Thyroid gland (tissue), 4 donors: ENCODE results near the gene ZNF585A. TPM values are rescaled to one million over a fixed set of nuclear protein-coding genes. Genes with fewer than 3 reads are reported as not detected.
"Not testable (repeated sequence)": the region's sequence is repeated elsewhere in the genome, so short reads cannot be mapped to it uniquely, and the experiment has no call there.

ENCODE experiments used
- DNase-seq, 2 donors: peaks; one replicate each; pipeline ENCODE4 v3.0.0-alpha.2; 2019
- H3K27ac ChIP-seq, 3 donors: fragments of 200-600 bp; sonication (generic); 1 replicate in 2 of 3; 2 replicates in 1 of 3; pipeline ENCODE4 v1.5.1; 2016 to 2019; ENCODE audit warnings: mild to moderate bottlenecking in 1 of 3, moderate library complexity in 1 of 3
- H3K27me3 ChIP-seq: fragments of 200-600 bp; sonication (generic); one replicate; pipeline ENCODE4 v1.5.1; 2019
- H3K36me3 ChIP-seq, 2 donors: fragments of 200-600 bp; sonication (generic); one replicate each; pipeline ENCODE4 v1.5.1; 2016 to 2019
- H3K4me1 ChIP-seq, 2 donors: fragments of 200-600 bp; sonication (generic); one replicate each; pipeline ENCODE4 v1.5.1; 2017 to 2019
- H3K4me3 ChIP-seq, 3 donors: fragments of 200-600 bp; sonication (generic); replicated peaks in 1 of 3; 1 replicate in 2 of 3; 2 replicates in 1 of 3; pipeline ENCODE4 v1.5.1; 2016; ENCODE audit warnings: mild to moderate bottlenecking in 1 of 3
- H3K9me3 ChIP-seq: fragments of 200-600 bp; sonication (generic); one replicate; pipeline ENCODE4 v1.5.1; 2017
- CTCF ChIP-seq, 6 experiments: fragments of 200-600 bp in 3 of 6; fragments of 450-650 bp in 3 of 6; sonication (generic) in 3 of 6; IDR thresholded peaks; one replicate each; pipeline ENCODE4 v1.5.1; 2016 to 2019; ENCODE audit warnings: antibody characterized with exemption in 6 of 6, mild to moderate bottlenecking in 2 of 6, inconsistent platforms in 1 of 6, moderate library complexity in 1 of 6
- POLR2A ChIP-seq, 2 donors: fragments of 450-650 bp; IDR thresholded peaks; one replicate each; pipeline ENCODE4 v1.6.1; 2017; ENCODE audit warnings: antibody characterized with exemption in 2 of 2, mild to moderate bottlenecking in 2 of 2, moderate library complexity in 1 of 2
- WGBS, 2 donors: methylation state at CpG; one replicate each; pipeline ENCODE4 v1.1.5; 2017; 5-methylcytosine and 5-hydroxymethylcytosine counted together
- intact Hi-C: fragments of 100-400 bp; cut with DNase I; formaldehyde crosslinking; loops from one replicate; pipeline ENCODE4 v1.15.1; 2023
- total RNA-seq, 4 donors: library from RNA; depleted of rRNA; stranded (reverse); fragments of >200 nt; gene quantifications; one replicate each; pipeline ENCODE4 v1.2.3, GENCODE V29; 2016

The ZNF585A gene
- total RNA-seq, 4 donors from 2014 or later: 13.5 to 18.6 (median 17.0) TPM

- DNase-seq: no peak
- WGBS, 2 donors: 0 to 2% methylated on average over 7 of the region's 7 CpGs
- H3K4me1 ChIP-seq: peaks cover 8 to 9% of the 10 kb centered on the region in 2 donors
- no peaks in the 10 kb centered on the region for H3K9me3 ChIP-seq
- peak overlapping the region; percentile 94 to 97 (median 97) for H3K27ac ChIP-seq
- peak overlapping the region; percentile 78 to 92 (median 85) for H3K4me3 ChIP-seq
- H3K27me3 ChIP-seq: no peaks in the 10 kb centered on the region
- no peaks in the 10 kb centered on the region for H3K36me3 ChIP-seq
- no peak for TF ChIP-seq POLR2A (IDR thresholded peaks at IDR 0.05)
- TF ChIP-seq CTCF (IDR thresholded peaks at IDR 0.05): no peak
- intact Hi-C loops: no loop called here
Measured at GRCh38 chr19:37217480-37217774, 44.9 kb upstream of the ZNF585A start.

- H3K9me3 ChIP-seq: no peaks in the 10 kb centered on the region
- H3K27me3 ChIP-seq: no peaks in the 10 kb centered on the region
- no peak for TF ChIP-seq POLR2A (IDR thresholded peaks at IDR 0.05)
- TF ChIP-seq CTCF (IDR thresholded peaks at IDR 0.05): no peak
- DNase-seq: no peak
- intact Hi-C loops: no loop called here
- no peak overlapping the region for H3K4me3 ChIP-seq
- H3K36me3 ChIP-seq: peaks cover 28 to 32% of the 10 kb centered on the region in 2 donors
- 95 to 96% methylated on average over 2 of the region's 2 CpGs for WGBS, 2 donors
- H3K4me1 ChIP-seq: no peaks in the 10 kb centered on the region
- H3K27ac ChIP-seq: no peak overlapping the region
Measured at GRCh38 chr19:37197768-37198167, 25.3 kb upstream of the ZNF585A start.

- H3K4me1 ChIP-seq, H3K27ac ChIP-seq, H3K9me3 ChIP-seq, H3K27me3 ChIP-seq, intact Hi-C loops, H3K4me3 ChIP-seq, DNase-seq: not testable (repeated sequence)
- H3K36me3 ChIP-seq: peaks cover 30 to 35% of the 10 kb centered on the region in 2 donors
- WGBS, 2 donors: 96 to 97% methylated on average over 5 of the region's 5 CpGs
Measured at GRCh38 chr19:37197115-37197514, 24.6 kb upstream of the ZNF585A start.

GRCh38 chr19:37195248-37195647 is 22.8 kb upstream of the ZNF585A start:
- H3K27me3 ChIP-seq, H3K27ac ChIP-seq, intact Hi-C loops, H3K4me1 ChIP-seq, H3K9me3 ChIP-seq, H3K4me3 ChIP-seq, DNase-seq: not testable (repeated sequence)
- WGBS, 2 donors: 91 to 100% methylated on average over 4 of the region's 4 CpGs
- peaks cover 29 to 37% of the 10 kb centered on the region in 2 donors for H3K36me3 ChIP-seq

- H3K36me3 ChIP-seq: peaks cover 23 to 24% of the 10 kb centered on the region in 2 donors
- H3K27me3 ChIP-seq, H3K4me1 ChIP-seq, H3K4me3 ChIP-seq, intact Hi-C loops, H3K9me3 ChIP-seq, DNase-seq, H3K27ac ChIP-seq: not testable (repeated sequence)
- 96 to 98% methylated on average over 4 of the region's 4 CpGs for WGBS, 2 donors
Measured at GRCh38 chr19:37186071-37186470, 13.6 kb upstream of the ZNF585A start.

GRCh38 chr19:37165635-37166034 is 6.9 kb downstream of the ZNF585A start:
- no peaks in the 10 kb centered on the region for H3K27me3 ChIP-seq
- WGBS, 2 donors: 98 to 100% methylated on average over 1 of the region's 1 CpG
- no peaks in the 10 kb centered on the region for H3K4me1 ChIP-seq
- intact Hi-C loops: no loop called here
- H3K9me3 ChIP-seq: no peaks in the 10 kb centered on the region
- H3K4me3 ChIP-seq: no peak overlapping the region
- no peak overlapping the region for H3K27ac ChIP-seq
- H3K36me3 ChIP-seq: peaks cover 27 to 49% of the 10 kb centered on the region in 2 donors
- TF ChIP-seq CTCF (IDR thresholded peaks at IDR 0.05): no peak
- no peak for TF ChIP-seq POLR2A (IDR thresholded peaks at IDR 0.05)
- no peak for DNase-seq

- Histone ChIP-seq H3K27me3 (no peaks in the 10 kb centered on the region), H3K9me3 (no peaks in the 10 kb centered on the region), H3K27ac (no peak overlapping the region), H3K4me3 (no peak overlapping the region), H3K36me3 (peaks cover 42 to 49% of the 10 kb centered on the region in 2 donors), H3K4me1 (no peaks in the 10 kb centered on the region)
- no peak for TF ChIP-seq POLR2A (IDR thresholded peaks at IDR 0.05)
- TF ChIP-seq CTCF (IDR thresholded peaks at IDR 0.05): no peak
- DNase-seq: no peak
- intact Hi-C loops: no loop called here
- WGBS, 2 donors: 98 to 100% methylated on average over 1 of the region's 1 CpG
Measured at GRCh38 chr19:37160153-37160552, 12.3 kb downstream of the ZNF585A start.
